GM12872 (cell line): ENCODE results near the gene NUP155.

Experiments
- TF ChIP-seq, protein P1 (sequence below): IDR thresholded peaks from 3 replicates; pipeline ENCODE4 v1.5.1; 2011; ENCODE audit warnings: low read depth, mild to moderate bottlenecking, low read length, moderate library complexity; ENCODE audit not compliant: insufficient read depth

The NUP155 gene

DNA sequence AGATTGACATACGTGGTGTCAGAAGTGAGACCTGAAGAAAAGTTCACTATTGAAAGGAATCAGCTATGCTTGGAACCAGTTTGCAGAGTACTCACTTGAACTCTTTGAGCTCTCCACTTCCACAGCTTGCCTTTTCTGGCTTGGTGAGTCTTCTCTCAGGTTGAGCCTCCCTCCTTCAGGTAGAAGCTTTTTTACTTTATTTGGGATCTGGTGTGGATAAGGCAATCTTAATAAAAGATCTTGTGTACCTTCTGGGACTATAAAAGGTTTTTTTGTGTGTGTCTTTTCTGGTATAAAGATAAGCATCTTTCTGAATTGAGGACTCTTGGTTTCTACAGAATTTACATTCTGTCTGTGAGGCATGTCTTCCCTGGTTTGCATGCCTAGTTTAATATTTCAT, 116.3 kb downstream of the NUP155 start:
- TF ChIP-seq, protein P1, sequence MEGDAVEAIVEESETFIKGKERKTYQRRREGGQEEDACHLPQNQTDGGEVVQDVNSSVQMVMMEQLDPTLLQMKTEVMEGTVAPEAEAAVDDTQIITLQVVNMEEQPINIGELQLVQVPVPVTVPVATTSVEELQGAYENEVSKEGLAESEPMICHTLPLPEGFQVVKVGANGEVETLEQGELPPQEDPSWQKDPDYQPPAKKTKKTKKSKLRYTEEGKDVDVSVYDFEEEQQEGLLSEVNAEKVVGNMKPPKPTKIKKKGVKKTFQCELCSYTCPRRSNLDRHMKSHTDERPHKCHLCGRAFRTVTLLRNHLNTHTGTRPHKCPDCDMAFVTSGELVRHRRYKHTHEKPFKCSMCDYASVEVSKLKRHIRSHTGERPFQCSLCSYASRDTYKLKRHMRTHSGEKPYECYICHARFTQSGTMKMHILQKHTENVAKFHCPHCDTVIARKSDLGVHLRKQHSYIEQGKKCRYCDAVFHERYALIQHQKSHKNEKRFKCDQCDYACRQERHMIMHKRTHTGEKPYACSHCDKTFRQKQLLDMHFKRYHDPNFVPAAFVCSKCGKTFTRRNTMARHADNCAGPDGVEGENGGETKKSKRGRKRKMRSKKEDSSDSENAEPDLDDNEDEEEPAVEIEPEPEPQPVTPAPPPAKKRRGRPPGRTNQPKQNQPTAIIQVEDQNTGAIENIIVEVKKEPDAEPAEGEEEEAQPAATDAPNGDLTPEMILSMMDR = no peak

DNA sequence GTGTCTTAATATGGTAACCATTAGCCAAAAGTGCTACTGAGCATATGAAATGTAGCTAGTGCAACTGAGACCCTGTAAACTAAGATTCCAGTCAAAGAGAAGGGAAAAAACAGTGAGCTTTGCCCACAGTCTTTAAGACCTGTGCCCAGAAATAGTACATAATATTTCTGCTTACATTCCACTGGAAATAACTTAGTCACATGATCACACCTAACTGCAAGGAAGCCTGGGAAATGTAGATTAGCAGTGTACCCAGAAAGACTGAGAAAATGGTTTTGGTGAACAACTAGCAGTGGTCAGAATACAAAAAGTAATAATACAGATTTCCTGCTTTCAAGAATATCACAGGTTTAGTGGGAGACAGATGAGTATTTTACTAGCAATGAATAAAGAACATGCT, 119.2 kb downstream of the NUP155 start:
- TF ChIP-seq, protein P1 = no peak

DNA sequence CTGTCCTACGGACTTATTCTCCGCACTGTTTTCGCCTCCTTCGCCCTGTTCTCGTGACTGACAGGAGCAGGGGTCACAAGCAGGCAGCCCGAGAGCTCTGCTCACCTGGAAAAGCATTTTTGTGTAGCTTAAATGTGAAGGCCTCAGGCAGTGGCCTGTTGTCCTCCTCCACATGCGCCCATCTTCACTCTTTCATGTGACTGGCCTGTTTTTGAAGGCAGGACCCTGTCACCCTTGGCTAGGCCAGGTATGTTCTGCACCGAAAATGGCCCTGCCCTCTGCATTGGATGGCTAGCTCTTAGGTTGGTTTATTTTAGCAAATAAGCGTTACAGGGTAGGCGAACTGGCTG, 121.1 kb downstream of the NUP155 start:
- TF ChIP-seq, protein P1 = no peak

DNA sequence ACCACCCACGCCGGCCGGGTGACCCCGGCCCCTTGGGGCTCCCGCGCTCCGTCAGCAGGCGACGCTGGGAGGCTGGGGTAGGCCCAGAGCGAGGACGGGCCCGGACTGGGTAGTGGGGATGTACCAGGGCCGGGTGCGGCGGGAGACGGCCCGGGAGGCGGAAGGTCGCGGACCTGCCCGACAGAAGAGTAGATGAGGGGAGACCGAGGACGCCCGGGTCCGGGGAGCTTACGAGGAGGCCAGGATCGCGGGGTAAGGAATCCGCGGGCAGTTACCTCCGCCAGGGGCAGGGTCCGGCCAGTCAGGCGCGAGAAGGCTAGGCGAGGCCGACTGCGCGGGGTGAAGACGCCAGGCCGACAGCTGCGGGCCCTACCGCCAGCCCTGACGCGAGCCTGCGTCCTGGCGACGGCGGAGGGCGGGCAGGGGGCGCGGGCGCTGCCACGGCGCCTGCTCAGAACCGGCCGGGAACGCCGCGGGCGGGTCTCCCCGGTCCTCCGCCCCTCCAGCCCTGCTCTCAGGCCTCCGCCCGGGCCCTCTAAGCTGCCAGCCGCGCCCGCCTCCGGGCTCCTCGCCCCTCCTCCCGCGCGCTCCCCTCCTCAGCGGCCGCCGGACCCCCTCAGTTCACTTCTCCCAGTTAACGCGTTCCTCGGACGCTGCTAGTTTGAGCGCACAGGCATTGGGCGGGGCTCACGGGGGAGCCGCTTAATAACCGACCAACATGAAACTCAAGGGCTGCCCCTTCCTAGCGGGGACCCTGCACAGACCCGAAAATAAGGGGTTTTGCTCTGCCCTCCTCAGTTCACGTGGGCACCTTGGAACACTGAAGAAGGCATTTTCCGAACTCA, 121.7 kb downstream of the NUP155 start, which contains the start of gene CPLANE1:
Gene CPLANE1, minus strand, starts transcription at position 407 of the 845 bp plus-strand sequence. CDS start 1,678 bp downstream, outside the sequence.
- TF ChIP-seq, protein P1 = no peak

DNA sequence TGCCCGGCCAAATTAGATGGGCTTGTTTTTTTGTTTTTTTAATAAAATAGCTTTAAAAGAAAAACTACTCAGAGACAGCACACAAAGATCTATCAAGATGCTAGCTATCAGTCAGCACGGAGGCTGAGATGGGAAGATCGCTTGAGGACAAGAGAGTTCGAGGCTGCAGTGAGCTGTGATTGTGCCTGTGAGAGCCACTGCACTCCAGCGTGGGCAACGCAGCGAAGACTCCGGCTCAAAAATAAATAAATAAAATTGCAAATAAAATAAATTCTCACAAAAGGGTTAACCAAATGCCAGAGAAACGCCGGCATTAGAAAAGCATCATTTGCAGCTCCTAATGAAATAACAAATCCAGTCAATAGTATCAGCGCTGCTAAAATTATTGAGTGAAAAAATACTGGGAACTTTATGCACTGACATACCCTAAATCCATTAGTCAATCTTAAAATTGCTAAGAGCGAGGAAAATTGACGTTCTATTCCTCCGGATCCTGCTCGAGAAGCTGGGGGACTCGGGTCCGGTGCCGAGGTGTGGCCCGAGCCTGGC, 122.4 kb downstream of the NUP155 start:
- TF ChIP-seq, protein P1 = no peak

DNA sequence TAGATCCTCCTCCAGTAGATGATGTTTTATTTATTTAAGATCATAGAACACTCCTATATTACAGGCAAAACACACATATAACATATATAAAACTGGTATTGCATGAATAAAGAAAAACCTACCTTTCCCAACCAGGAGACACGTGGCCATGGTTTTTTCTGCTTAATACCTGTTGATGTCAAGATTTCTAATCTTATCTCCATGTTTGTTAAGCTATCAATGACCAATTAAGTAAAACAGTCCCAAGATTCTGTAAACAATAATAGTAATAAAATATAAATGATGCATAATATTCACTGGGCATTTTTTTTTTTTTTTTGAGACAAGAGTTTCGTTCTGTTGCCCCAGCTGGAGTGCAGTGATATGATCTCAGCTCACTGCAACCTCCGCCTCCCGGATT, 123.4 kb downstream of the NUP155 start:
- TF ChIP-seq, protein P1 = no peak

DNA sequence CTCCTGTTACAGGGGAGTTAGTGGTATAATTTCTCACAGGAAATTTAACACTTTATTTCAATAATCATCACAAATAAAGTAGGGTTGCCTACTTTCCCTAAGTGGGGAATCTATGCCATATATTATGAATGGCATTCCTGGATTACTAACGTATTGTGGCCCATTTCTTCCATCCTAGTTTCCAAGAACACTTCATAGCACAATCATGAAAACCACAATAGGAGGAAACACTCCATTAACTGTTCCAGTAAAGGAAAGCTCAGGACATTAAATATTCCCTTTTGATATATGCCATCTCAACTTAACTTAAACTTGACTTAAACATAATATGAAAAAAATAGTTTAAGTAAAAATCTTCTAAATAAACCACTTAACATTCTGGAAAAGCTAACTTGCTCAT, 123.9 kb downstream of the NUP155 start:
- TF ChIP-seq, protein P1 = no peak
